Measurements from ENCODE around the gene CYRIA.

- no peak for TF ChIP-seq POLR2AphosphoS5 (IDR thresholded peaks at IDR 0.05)
- no peak for TF ChIP-seq CTCF (IDR thresholded peaks at IDR 0.05)
Measured at GRCh38 chr2:16638946-16639345, 26.7 kb downstream of the CYRIA start.

Measured in stomach (tissue), 4 donors.